ENCODE measurements around the gene ADAM19. TPM values are rescaled to one million over a fixed set of nuclear protein-coding genes. Genes with fewer than 3 reads are reported as not detected.

ADAM19 gene, protein sequence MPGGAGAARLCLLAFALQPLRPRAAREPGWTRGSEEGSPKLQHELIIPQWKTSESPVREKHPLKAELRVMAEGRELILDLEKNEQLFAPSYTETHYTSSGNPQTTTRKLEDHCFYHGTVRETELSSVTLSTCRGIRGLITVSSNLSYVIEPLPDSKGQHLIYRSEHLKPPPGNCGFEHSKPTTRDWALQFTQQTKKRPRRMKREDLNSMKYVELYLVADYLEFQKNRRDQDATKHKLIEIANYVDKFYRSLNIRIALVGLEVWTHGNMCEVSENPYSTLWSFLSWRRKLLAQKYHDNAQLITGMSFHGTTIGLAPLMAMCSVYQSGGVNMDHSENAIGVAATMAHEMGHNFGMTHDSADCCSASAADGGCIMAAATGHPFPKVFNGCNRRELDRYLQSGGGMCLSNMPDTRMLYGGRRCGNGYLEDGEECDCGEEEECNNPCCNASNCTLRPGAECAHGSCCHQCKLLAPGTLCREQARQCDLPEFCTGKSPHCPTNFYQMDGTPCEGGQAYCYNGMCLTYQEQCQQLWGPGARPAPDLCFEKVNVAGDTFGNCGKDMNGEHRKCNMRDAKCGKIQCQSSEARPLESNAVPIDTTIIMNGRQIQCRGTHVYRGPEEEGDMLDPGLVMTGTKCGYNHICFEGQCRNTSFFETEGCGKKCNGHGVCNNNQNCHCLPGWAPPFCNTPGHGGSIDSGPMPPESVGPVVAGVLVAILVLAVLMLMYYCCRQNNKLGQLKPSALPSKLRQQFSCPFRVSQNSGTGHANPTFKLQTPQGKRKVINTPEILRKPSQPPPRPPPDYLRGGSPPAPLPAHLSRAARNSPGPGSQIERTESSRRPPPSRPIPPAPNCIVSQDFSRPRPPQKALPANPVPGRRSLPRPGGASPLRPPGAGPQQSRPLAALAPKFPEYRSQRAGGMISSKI
- total RNA-seq, result 19.8 and 20.5 TPM in 2 replicates

DNA sequence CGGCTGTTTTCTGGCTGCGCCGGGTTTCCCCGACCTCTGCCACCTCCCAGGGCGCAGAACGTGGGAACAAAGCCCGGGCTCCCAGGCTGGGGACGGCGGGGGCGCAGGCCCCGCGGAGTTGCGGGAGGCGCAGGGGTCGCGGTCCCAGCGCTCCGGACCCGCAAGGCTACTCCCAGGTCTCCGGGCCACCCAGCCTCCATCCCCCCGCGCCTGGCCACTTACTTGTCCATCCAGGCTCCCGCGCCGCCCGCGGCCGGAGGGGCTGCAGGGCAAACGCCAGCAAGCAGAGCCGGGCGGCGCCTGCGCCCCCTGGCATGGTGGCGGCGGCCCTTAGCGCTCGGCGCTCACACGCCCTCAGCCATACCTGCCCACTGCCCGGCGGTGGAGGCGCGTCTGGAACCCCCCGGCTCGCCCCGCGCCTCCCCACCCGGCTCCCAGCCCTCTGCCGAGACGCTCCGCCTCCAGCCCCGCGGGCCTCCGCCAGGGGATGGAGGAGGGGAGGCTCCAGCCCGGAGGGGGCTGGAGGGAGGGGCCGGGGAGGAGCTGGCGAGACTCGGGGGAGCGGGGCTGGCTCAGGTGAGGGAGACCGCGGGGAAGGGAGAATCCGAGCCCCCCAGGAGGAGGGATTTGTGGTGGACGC lies at the start of gene ADAM19:
TSS of gene ADAM19 (minus strand) at position 395 of the 640 bp plus-strand sequence. CDS start at position 316, 79 bp downstream.

DNA sequence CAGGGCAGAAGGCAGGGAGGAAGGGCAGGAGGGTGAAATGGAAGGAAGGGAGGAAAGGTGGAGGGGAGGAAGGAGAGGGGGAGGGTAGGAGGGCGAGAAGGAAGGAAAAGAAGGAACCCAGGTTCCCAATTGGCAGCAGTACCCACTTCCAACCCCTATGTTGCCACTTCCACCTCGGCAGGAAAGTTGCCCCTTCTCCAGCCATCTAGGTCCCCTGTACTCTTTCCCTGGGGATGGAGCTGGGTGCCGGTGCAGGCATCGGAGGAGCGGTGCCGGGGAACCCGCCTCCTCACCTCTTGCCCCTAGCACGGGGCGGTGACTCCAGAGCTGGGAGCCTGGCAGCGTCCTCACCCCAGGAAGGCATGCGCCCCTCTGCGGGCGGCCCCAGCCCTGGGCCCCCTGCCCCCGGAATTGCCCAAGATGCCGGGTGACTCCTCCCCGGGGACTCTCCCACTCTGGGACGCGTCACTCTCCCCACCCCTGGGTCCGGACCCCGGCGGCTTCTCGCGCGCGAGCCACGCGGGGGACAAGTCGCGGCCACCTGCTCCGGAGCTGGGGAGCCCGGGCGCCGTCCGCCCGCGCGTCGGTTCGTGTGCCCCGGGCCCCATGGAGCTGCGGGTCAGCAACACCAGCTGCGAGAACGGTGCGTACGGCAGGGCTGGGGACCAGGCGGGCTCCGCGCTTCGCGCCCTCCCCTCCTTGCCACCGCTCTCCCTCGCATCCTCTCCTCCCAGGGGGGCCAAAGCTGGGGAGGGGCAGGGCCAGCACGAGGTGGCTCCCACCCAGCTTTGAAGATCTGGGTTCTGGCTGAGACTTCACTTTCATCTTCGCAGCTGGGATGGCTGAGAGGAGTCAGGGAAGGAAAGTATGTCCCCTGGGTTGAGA lies 115.6 kb downstream of the ADAM19 start, which contains the start of gene NIPAL4:
TSS of gene NIPAL4 (plus strand) at position 499 of the 885 bp plus-strand sequence. CDS start at position 607, 108 bp downstream.

Small RNA genes within 50 kb of the gene (small RNA-seq; reads per million reads assigned to genes)
- gene RNU6-390P, result not detected

Other genes starting within 250 kb of the ADAM19 start
- gene NIPAL4, start 115.6 kb downstream of the ADAM19 start, total RNA-seq, result not detected in 2 replicates
- not detected in 2 replicates for gene SOX30, start 76.7 kb upstream of the ADAM19 start, total RNA-seq
- gene C5orf52, start 95.8 kb upstream of the ADAM19 start, total RNA-seq, result not detected in 2 replicates
- 5.9 and 6.7 TPM in 2 replicates for gene THG1L, start 155.6 kb upstream of the ADAM19 start, total RNA-seq
- gene LSM11, start 167.9 kb upstream of the ADAM19 start, total RNA-seq, result 10.5 and 11.9 TPM in 2 replicates

Measured in thoracic aorta endothelial cell (primary cell).